ENCODE results near the gene MYO18A. TPM values are rescaled to one million over a fixed set of nuclear protein-coding genes. Genes with fewer than 3 reads are reported as not detected.

MYO18A gene
- total RNA-seq, 5 donors from 2014 or later (not counting 1 experiment from before 2014, with no cell fraction given), result 119 to 151 (median 145) TPM

GRCh38 chr17:29079433-29079832 lies 100.8 kb downstream of the MYO18A start:
- Mint-ChIP-seq H3K27me3 (no peaks in the 10 kb centered on the region), H3K4me3 (no peak overlapping the region), H3K27ac (no peak overlapping the region), H3K36me3 (peaks cover 35% of the 10 kb centered on the region), H3K4me1 (peaks cover 0 to 5% (median 0%) of the 10 kb centered on the region in 3 donors), H3K9me3 (no peaks in the 10 kb centered on the region)
- ATAC-seq (replicated peaks in 1 of 4), result no peak
- ChIA-PET POLR2A (no interaction called here), CTCF (no interaction called here)
- Histone ChIP-seq H3K4me1 (ENCODE audit: control insufficient read depth in 1 of 2, extremely low read depth in 1 of 2, insufficient read depth in 2 of 2, low read length in 2 of 2) (peaks cover 0 to 6% of the 10 kb centered on the region in 2 experiments), H3K36me3 (ENCODE audit: control insufficient read depth in 2 of 2, extremely low read depth in 1 of 2, insufficient read depth in 1 of 2, low read length in 1 of 2) (peaks cover 30 to 57% of the 10 kb centered on the region in 2 donors), H3K27ac (ENCODE audit: low read length) (no peak overlapping the region), H3K4me3 (ENCODE audit: control insufficient read depth in 1 of 2, extremely low read depth in 1 of 2, low read length in 1 of 2) (no peak overlapping the region), H3K27me3 (replicated peaks in 1 of 2; ENCODE audit: control insufficient read depth in 2 of 2, extremely low read depth in 1 of 2, insufficient read depth in 2 of 2, low read length in 1 of 2) (no peaks in the 10 kb centered on the region), H3K9me3 (no peaks in the 10 kb centered on the region)
- no peak for DNase-seq
- WGBS (ENCODE audit: insufficient coverage), result 94% methylated on average over 16 of the region's 16 CpGs

DNA sequence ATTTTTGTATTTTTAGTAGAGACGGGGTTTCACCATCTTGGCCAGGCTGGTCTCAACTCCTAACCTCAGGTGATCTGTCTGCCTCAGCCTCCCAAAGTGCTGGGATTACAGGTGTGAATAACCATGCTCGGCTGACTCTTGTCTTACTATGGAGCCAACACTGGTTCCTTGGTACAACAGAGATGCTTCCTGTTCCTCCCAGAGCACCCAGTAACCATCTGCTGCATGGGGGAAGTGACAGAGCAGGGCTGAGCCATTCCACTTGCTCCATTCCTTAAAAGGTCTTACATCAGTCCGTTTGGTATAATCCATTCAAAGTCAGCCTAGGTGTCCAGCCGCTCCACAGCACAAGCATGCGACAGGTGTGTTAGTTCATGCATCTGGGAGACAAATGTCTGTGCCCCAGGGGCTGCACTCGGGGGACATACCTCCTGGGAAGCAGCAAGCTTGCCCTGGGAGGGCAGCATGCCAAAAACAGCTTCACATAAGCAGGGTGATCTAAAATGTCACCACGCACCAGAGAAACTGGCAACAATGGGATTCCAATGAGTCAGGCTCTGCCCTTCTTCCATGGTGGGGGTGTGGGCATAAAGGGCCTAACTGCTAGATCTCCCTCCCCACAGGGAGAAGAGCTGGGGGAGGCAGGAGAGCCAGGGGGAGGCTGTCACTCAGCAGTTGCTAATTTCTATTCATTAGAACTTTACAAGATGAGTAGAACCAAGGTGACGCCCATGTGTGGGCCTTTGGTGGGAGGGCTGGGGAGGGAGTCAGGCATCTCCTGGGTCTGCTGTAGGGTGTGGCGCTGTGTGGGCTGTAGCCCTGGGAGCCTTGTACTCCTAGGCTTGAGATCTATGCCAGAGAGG lies 101.8 kb downstream of the MYO18A start:
- H3K36me3 ChIP-seq (ENCODE audit: control insufficient read depth in 2 of 2, extremely low read depth in 1 of 2, insufficient read depth in 1 of 2, low read length in 1 of 2), result peaks cover 26 to 47% of the 10 kb centered on the region in 2 donors
- Mint-ChIP-seq H3K27ac (no peak overlapping the region), H3K4me1 (peaks cover 0 to 5% (median 0%) of the 10 kb centered on the region in 3 donors), H3K9me3 (no peaks in the 10 kb centered on the region), H3K36me3 (peaks cover 25% of the 10 kb centered on the region), H3K27me3 (no peaks in the 10 kb centered on the region), H3K4me3 (no peak overlapping the region)
- H3K4me1 ChIP-seq (ENCODE audit: control insufficient read depth in 1 of 2, extremely low read depth in 1 of 2, insufficient read depth in 2 of 2, low read length in 2 of 2), result peaks cover 0 to 10% of the 10 kb centered on the region in 2 experiments
- no peaks in the 10 kb centered on the region for H3K9me3 ChIP-seq
- ChIA-PET POLR2A (interaction anchor here in 1 of 2 donors (0.6 kb wide), 1 partner anchor 59 kb away, joined by 4 read pairs; no protein-coding TSS in a partner anchor), CTCF (no interaction called here)
- H3K27ac ChIP-seq (ENCODE audit: low read length), result no peak overlapping the region
- no peak overlapping the region for H3K4me3 ChIP-seq (ENCODE audit: control insufficient read depth in 1 of 2, extremely low read depth in 1 of 2, low read length in 1 of 2)
- ATAC-seq (replicated peaks in 1 of 4), result no peak
- H3K27me3 ChIP-seq (replicated peaks in 1 of 2; ENCODE audit: control insufficient read depth in 2 of 2, extremely low read depth in 1 of 2, insufficient read depth in 2 of 2, low read length in 1 of 2), result no peaks in the 10 kb centered on the region
- WGBS (ENCODE audit: insufficient coverage), result 97% methylated on average over 6 of the region's 9 CpGs
- no peak for DNase-seq

DNA sequence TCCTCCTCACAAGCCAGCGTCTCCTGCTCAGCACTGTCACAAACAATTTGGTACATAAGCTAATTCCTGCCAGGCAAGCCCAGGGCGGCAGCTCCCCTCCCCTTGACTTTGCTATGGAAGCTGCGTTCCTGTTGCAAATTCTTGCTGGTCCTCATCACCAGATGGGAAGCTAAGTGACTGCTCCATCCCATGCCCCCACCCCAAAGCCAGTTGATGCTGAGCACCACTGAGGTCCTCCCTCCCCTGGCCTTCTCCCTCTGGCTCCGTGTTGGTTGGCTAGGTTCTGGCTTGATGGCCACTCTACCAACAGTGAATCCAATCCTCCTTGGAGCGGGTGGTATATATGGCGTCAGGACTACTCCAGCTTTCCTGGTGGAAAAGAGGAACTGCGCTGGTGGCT lies 102.9 kb downstream of the MYO18A start:
- DNase-seq, result no peak
- CTCF ChIA-PET, result no interaction called here
- Histone ChIP-seq H3K36me3 (ENCODE audit: control insufficient read depth in 2 of 2, extremely low read depth in 1 of 2, insufficient read depth in 1 of 2, low read length in 1 of 2) (peaks cover 20 to 44% of the 10 kb centered on the region in 2 donors), H3K27ac (ENCODE audit: low read length) (no peak overlapping the region), H3K4me1 (ENCODE audit: control insufficient read depth in 1 of 2, extremely low read depth in 1 of 2, insufficient read depth in 2 of 2, low read length in 2 of 2) (peaks cover 0 to 10% of the 10 kb centered on the region in 2 experiments), H3K27me3 (replicated peaks in 1 of 2; ENCODE audit: control insufficient read depth in 2 of 2, extremely low read depth in 1 of 2, insufficient read depth in 2 of 2, low read length in 1 of 2) (no peaks in the 10 kb centered on the region), H3K4me3 (ENCODE audit: control insufficient read depth in 1 of 2, extremely low read depth in 1 of 2, low read length in 1 of 2) (no peak overlapping the region), H3K9me3 (no peaks in the 10 kb centered on the region)
- Mint-ChIP-seq H3K9me3 (no peaks in the 10 kb centered on the region), H3K27ac (no peak overlapping the region), H3K4me1 (peaks cover 0 to 9% (median 6%) of the 10 kb centered on the region in 3 donors), H3K36me3 (peaks cover 22% of the 10 kb centered on the region), H3K27me3 (no peaks in the 10 kb centered on the region), H3K4me3 (no peak overlapping the region)
- POLR2A ChIA-PET, result no interaction called here
- no peak for ATAC-seq (replicated peaks in 1 of 4)
- 95% methylated on average over 6 of the region's 7 CpGs for WGBS (ENCODE audit: insufficient coverage)

DNA sequence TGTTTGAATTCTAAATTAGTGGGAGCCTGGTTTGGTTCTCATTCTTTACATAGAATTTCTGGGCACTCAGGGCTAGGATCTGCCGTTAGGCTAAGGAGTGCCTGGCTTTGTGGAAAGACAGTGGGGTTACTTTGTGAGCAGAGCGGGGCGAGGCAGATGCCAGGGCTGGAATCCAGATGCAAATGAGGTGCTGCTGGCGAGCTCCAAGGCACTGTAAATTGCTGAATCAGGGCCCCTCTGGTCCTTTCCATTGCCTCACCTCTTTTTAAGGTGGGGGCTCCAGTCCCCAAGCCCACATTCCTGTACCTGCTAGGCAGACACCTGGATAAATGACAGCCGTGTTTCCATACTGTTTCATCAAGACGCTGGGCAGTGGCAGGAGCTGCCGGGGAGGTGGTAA lies 103.5 kb downstream of the MYO18A start:
- peaks cover 20% of the 10 kb centered on the region for H3K36me3 Mint-ChIP-seq
- ChIA-PET CTCF (no interaction called here), POLR2A (no interaction called here)
- Histone ChIP-seq H3K27me3 (replicated peaks in 1 of 2; ENCODE audit: control insufficient read depth in 2 of 2, extremely low read depth in 1 of 2, insufficient read depth in 2 of 2, low read length in 1 of 2) (no peaks in the 10 kb centered on the region), H3K4me3 (ENCODE audit: control insufficient read depth in 1 of 2, extremely low read depth in 1 of 2, low read length in 1 of 2) (no peak overlapping the region), H3K9me3 (no peaks in the 10 kb centered on the region), H3K27ac (ENCODE audit: low read length) (no peak overlapping the region), H3K4me1 (ENCODE audit: control insufficient read depth in 1 of 2, extremely low read depth in 1 of 2, insufficient read depth in 2 of 2, low read length in 2 of 2) (peaks cover 0 to 10% of the 10 kb centered on the region in 2 experiments), H3K36me3 (ENCODE audit: control insufficient read depth in 2 of 2, extremely low read depth in 1 of 2, insufficient read depth in 1 of 2, low read length in 1 of 2) (peaks cover 20 to 38% of the 10 kb centered on the region in 2 donors)
- H3K4me1 Mint-ChIP-seq, result peaks cover 0 to 9% (median 6%) of the 10 kb centered on the region in 3 donors
- H3K4me3 Mint-ChIP-seq, result no peak overlapping the region
- DNase-seq, result no peak
- ATAC-seq (replicated peaks in 1 of 4), result no peak
- no peaks in the 10 kb centered on the region for H3K9me3 Mint-ChIP-seq
- H3K27ac Mint-ChIP-seq, result peak overlapping the region; percentile 11 to 23
- 96% methylated on average over 7 of the region's 7 CpGs for WGBS (ENCODE audit: insufficient coverage)
- no peaks in the 10 kb centered on the region for H3K27me3 Mint-ChIP-seq

DNA sequence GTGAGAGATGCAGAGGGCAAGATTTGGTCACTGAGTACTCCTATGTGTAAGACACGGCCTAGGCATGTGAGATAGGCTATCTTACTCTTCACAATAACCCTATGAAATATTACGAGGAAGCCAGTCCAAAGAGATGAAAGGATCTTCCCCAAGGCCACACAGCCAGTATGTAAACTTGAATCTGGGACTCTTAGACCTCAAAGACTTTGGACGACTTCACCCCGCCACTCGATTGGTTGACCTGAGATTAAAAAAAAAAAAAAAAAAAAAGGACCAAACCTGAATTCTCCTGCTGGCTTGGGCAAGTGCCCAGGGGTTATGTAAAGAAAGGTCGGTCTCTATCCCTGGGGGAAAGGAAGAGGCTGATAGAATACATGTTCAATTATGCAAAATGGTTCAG lies 104.1 kb downstream of the MYO18A start:
- no peak overlapping the region for H3K27ac ChIP-seq (ENCODE audit: low read length)
- Mint-ChIP-seq H3K9me3 (no peaks in the 10 kb centered on the region), H3K27ac (peak overlapping the region in 1 of 2 donors; percentile 11), H3K27me3 (no peaks in the 10 kb centered on the region), H3K4me1 (peaks cover 0 to 9% (median 6%) of the 10 kb centered on the region in 3 donors), H3K36me3 (peaks cover 14% of the 10 kb centered on the region), H3K4me3 (no peak overlapping the region)
- 100% methylated on average over 2 of the region's 6 CpGs for WGBS (ENCODE audit: insufficient coverage)
- ChIA-PET CTCF (no interaction called here), POLR2A (no interaction called here)
- H3K4me1 ChIP-seq (ENCODE audit: control insufficient read depth in 1 of 2, extremely low read depth in 1 of 2, insufficient read depth in 2 of 2, low read length in 2 of 2), result peaks cover 0 to 10% of the 10 kb centered on the region in 2 experiments
- H3K36me3 ChIP-seq (ENCODE audit: control insufficient read depth in 2 of 2, extremely low read depth in 1 of 2, insufficient read depth in 1 of 2, low read length in 1 of 2), result peaks cover 16 to 31% of the 10 kb centered on the region in 2 donors
- no peaks in the 10 kb centered on the region for H3K9me3 ChIP-seq
- ATAC-seq (replicated peaks in 1 of 4) (no peak), DNase-seq (no peak)
- no peak overlapping the region for H3K4me3 ChIP-seq (ENCODE audit: control insufficient read depth in 1 of 2, extremely low read depth in 1 of 2, low read length in 1 of 2)
- H3K27me3 ChIP-seq (replicated peaks in 1 of 2; ENCODE audit: control insufficient read depth in 2 of 2, extremely low read depth in 1 of 2, insufficient read depth in 2 of 2, low read length in 1 of 2), result no peaks in the 10 kb centered on the region

GRCh38 chr17:29074488-29074887 lies 105.7 kb downstream of the MYO18A start:
- no peak overlapping the region for H3K27ac Mint-ChIP-seq
- 71% methylated on average over 8 of the region's 12 CpGs for WGBS (ENCODE audit: insufficient coverage)

More at GRCh38 chr17:29074488-29074887, 105.7 kb downstream of the MYO18A start:
- Histone ChIP-seq H3K4me3 (ENCODE audit: control insufficient read depth in 1 of 2, extremely low read depth in 1 of 2, low read length in 1 of 2) (no peak overlapping the region), H3K27ac (ENCODE audit: low read length) (no peak overlapping the region), H3K36me3 (ENCODE audit: control insufficient read depth in 2 of 2, extremely low read depth in 1 of 2, insufficient read depth in 1 of 2, low read length in 1 of 2) (peaks cover 10 to 20% of the 10 kb centered on the region in 2 donors), H3K4me1 (ENCODE audit: control insufficient read depth in 1 of 2, extremely low read depth in 1 of 2, insufficient read depth in 2 of 2, low read length in 2 of 2) (peaks cover 0 to 10% of the 10 kb centered on the region in 2 experiments), H3K9me3 (no peaks in the 10 kb centered on the region), H3K27me3 (replicated peaks in 1 of 2; ENCODE audit: control insufficient read depth in 2 of 2, extremely low read depth in 1 of 2, insufficient read depth in 2 of 2, low read length in 1 of 2) (no peaks in the 10 kb centered on the region)
- ATAC-seq (replicated peaks in 1 of 4) (no peak), DNase-seq (peak in 5 of 35 experiments; percentile 8 to 18 (median 11))
- H3K4me3 Mint-ChIP-seq, result no peak overlapping the region
- ChIA-PET POLR2A (no interaction called here), CTCF (no interaction called here)
- H3K36me3 Mint-ChIP-seq, result peaks cover 10% of the 10 kb centered on the region
- peaks cover 0 to 9% (median 6%) of the 10 kb centered on the region in 3 donors for H3K4me1 Mint-ChIP-seq
- H3K9me3 Mint-ChIP-seq, result no peaks in the 10 kb centered on the region
- H3K27me3 Mint-ChIP-seq, result no peaks in the 10 kb centered on the region
